Ureter (tissue), 1 donor: ENCODE data around the gene THSD4. TPM values are rescaled to one million over a fixed set of nuclear protein-coding genes. Genes with fewer than 3 reads are reported as not detected.
A peak's percentile ranks its signal among the peaks of the same experiment; 100 is the strongest.
"Not testable (repeated sequence)": the region's sequence is repeated elsewhere in the genome, so short reads cannot be mapped to it uniquely, and the experiment has no call there.

ENCODE experiments used
- DNase-seq: peaks from one replicate; pipeline ENCODE4 v3.0.0-alpha.2; 2020; ENCODE audit warnings: low spot score
- total RNA-seq: library from RNA; stranded (reverse); gene quantifications from one replicate; pipeline ENCODE4 v1.2.4, GENCODE V29; 2023
- donor health status: DM: yes; HTN: yes; CAD: no.

The THSD4 gene
- total RNA-seq, 1 donor from 2014 or later = 57.9 TPM

- DNase-seq = no peak
These were observed 179.1 kb downstream of the THSD4 start for GRCh38 chr15:71294251-71294910.

GRCh38 chr15:71294911-71295602 is 179.8 kb downstream of the THSD4 start:
- no peak for DNase-seq

- DNase-seq = no peak
These were observed 180.5 kb downstream of the THSD4 start for GRCh38 chr15:71295603-71296314.

GRCh38 chr15:71296315-71296679 is 181.0 kb downstream of the THSD4 start:
- DNase-seq = no peak

- no peak for DNase-seq
These were observed 186.8 kb downstream of the THSD4 start for GRCh38 chr15:71301958-71302621.

GRCh38 chr15:71302861-71303410 is 187.7 kb downstream of the THSD4 start:
- no peak for DNase-seq

- DNase-seq = no peak
These were observed 188.7 kb downstream of the THSD4 start for GRCh38 chr15:71303977-71304376.

GRCh38 chr15:71304681-71305080 is 189.4 kb downstream of the THSD4 start:
- no peak for DNase-seq

- no peak for DNase-seq
These were observed 191.3 kb downstream of the THSD4 start for GRCh38 chr15:71306538-71306937.

- no peak for DNase-seq
These were observed 197.0 kb downstream of the THSD4 start for GRCh38 chr15:71312194-71312708.

GRCh38 chr15:71312731-71313460 is 197.6 kb downstream of the THSD4 start:
- no peak for DNase-seq

GRCh38 chr15:71313806-71314205 is 198.5 kb downstream of the THSD4 start:
- DNase-seq = no peak

- DNase-seq = no peak
These were observed 199.8 kb downstream of the THSD4 start for GRCh38 chr15:71314956-71315537.

- no peak for DNase-seq
These were observed 201.6 kb downstream of the THSD4 start for GRCh38 chr15:71316911-71317310.

- not testable (repeated sequence) for DNase-seq
These were observed 204.2 kb downstream of the THSD4 start for GRCh38 chr15:71319424-71319823.

- DNase-seq = no peak
These were observed 204.7 kb downstream of the THSD4 start for GRCh38 chr15:71319935-71320334.

- no peak for DNase-seq
These were observed 207.8 kb downstream of the THSD4 start for GRCh38 chr15:71323082-71323481.

GRCh38 chr15:71323584-71323983 is 208.3 kb downstream of the THSD4 start:
- no peak for DNase-seq

GRCh38 chr15:71325481-71325880 is 210.2 kb downstream of the THSD4 start:
- DNase-seq = no peak

GRCh38 chr15:71328453-71328852 is 213.2 kb downstream of the THSD4 start:
- no peak for DNase-seq

GRCh38 chr15:71329041-71329440 is 213.8 kb downstream of the THSD4 start:
- DNase-seq = peak; percentile 66
